Adrenal gland (tissue), 5 donors: Measurements from ENCODE around the gene SLC48A1.

Experiments used
- POLR2A ChIP-seq, 2 donors: fragments of 450-650 bp; IDR thresholded peaks; one replicate each; pipeline ENCODE4 v1.6.1; 2017; ENCODE audit warnings: antibody characterized with exemption in 2 of 2, mild to moderate bottlenecking in 2 of 2, moderate library complexity in 1 of 2
- TF ChIP-seq, protein P1 (sequence below), 6 experiments: fragments of 450-650 bp in 4 of 6; fragments of 200-600 bp in 2 of 6; sonication (generic) in 1 of 6; IDR thresholded peaks; 1 replicate in 5 of 6; 2 replicates in 1 of 6; pipeline versions ENCODE4 v1.5.1 to v1.8.0; 2016 to 2021; ENCODE audit warnings: antibody characterized with exemption in 6 of 6, mild to moderate bottlenecking in 2 of 6, moderate library complexity in 1 of 6
- donor health status: DM: no; HTN: no; CAD: no.

DNA sequence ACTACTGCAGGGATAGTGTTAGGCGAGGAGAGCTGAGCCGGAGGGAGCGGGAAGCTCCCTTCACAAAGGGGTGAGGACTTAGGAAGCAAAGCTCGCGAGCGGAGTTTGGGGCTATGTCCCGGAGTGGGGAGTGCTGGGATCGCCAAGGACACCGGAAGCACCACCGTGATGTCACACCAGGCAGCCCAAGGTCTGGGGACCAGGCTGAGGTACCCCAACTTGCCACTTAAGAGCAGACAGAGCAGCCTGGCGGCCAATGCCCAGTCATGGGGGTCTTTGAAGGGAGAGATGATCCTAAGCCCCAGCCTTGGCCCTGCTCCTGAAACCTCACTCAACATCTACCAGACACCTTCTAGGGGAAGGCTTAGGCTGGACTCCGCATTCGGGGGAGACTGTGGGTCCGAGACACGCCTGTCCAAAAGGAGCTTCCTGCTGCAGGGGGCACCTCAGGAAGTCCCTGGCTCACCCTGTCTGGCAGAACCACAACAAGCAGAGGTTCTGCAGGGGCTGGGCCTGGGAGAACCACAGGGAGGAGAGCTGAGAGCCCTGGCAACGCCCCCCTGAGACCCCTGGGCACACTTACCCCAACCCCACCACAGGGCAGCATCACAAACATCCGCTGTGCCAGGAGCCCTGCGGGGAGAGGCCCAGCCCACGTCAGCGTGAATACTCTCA is 17.8 kb downstream of the SLC48A1 start:
- TF ChIP-seq, protein P1, sequence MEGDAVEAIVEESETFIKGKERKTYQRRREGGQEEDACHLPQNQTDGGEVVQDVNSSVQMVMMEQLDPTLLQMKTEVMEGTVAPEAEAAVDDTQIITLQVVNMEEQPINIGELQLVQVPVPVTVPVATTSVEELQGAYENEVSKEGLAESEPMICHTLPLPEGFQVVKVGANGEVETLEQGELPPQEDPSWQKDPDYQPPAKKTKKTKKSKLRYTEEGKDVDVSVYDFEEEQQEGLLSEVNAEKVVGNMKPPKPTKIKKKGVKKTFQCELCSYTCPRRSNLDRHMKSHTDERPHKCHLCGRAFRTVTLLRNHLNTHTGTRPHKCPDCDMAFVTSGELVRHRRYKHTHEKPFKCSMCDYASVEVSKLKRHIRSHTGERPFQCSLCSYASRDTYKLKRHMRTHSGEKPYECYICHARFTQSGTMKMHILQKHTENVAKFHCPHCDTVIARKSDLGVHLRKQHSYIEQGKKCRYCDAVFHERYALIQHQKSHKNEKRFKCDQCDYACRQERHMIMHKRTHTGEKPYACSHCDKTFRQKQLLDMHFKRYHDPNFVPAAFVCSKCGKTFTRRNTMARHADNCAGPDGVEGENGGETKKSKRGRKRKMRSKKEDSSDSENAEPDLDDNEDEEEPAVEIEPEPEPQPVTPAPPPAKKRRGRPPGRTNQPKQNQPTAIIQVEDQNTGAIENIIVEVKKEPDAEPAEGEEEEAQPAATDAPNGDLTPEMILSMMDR (IDR thresholded peaks at IDR 0.05), result no peak
- no peak for TF ChIP-seq POLR2A (IDR thresholded peaks at IDR 0.05)
